ENCODE results near the gene PPP2R1A.

DNA sequence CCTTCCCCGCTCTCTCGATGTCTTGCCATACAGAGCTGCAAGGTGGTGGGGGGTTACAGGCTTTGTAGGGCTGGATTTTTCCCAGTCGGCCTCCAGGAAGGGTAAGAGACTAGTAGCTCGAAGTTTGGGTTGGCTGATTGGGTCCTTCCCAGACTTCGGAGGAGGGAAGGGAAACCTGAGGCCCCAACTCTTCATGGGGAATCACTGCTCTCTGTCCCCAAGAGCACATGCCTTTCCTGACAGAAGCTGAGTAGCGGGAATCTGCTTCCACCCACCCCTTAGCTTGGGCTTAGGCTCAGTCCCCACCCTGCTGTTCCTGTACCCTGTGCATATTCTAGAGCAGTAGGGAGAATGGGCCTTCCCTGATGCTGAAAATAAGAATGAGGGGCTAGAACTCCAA, 39.7 kb downstream of the PPP2R1A start:
- TF ChIP-seq, protein P1, sequence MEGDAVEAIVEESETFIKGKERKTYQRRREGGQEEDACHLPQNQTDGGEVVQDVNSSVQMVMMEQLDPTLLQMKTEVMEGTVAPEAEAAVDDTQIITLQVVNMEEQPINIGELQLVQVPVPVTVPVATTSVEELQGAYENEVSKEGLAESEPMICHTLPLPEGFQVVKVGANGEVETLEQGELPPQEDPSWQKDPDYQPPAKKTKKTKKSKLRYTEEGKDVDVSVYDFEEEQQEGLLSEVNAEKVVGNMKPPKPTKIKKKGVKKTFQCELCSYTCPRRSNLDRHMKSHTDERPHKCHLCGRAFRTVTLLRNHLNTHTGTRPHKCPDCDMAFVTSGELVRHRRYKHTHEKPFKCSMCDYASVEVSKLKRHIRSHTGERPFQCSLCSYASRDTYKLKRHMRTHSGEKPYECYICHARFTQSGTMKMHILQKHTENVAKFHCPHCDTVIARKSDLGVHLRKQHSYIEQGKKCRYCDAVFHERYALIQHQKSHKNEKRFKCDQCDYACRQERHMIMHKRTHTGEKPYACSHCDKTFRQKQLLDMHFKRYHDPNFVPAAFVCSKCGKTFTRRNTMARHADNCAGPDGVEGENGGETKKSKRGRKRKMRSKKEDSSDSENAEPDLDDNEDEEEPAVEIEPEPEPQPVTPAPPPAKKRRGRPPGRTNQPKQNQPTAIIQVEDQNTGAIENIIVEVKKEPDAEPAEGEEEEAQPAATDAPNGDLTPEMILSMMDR (IDR thresholded peaks at IDR 0.05; ENCODE audit: low read length), result no peak
- TF ChIP-seq EZH2 (IDR thresholded peaks at IDR 0.05; ENCODE audit: borderline replicate concordance, low read length), result no peak

Measured in OCI-LY1 (cell line).